ENCODE results near the gene EPC1. TPM values are rescaled to one million over a fixed set of nuclear protein-coding genes. Genes with fewer than 3 reads are reported as not detected.
"Not testable (repeated sequence)": the region's sequence is repeated elsewhere in the genome, so short reads cannot be mapped to it uniquely, and the experiment has no call there.

The EPC1 gene
- polyA plus RNA-seq, 1 donor (not counting 4 experiments of a cell fraction or from before 2014, with no cell fraction given) = 34.8 TPM

- dilution Hi-C loops (cut with MboI; ENCODE audit: extremely low pct_ligation_motif_present, low sequenced_read_pairs) = no loop called here
- H3K4me2 ChIP-seq (ENCODE audit: control insufficient read depth, extremely low read depth, insufficient read depth, low read depth, low read length) = peak overlapping the region; percentile 70
- H3K36me3 ChIP-seq (ENCODE audit: control insufficient read depth in 2 of 2, extremely low read depth in 1 of 2, insufficient read depth in 2 of 2, low read length in 2 of 2) = no peaks in the 10 kb centered on the region
- H3K9ac ChIP-seq (ENCODE audit: control insufficient read depth, extremely low read depth, insufficient read depth, low read length) = no peak overlapping the region
- H3K4me3 ChIP-seq (ENCODE audit: control insufficient read depth in 2 of 3, extremely low read depth in 1 of 3, insufficient read depth in 2 of 3, low read depth in 1 of 3, low read length in 3 of 3) = peak overlapping the region in 2 of 3 experiments; percentile 21 to 44
- H3K9me1 ChIP-seq (ENCODE audit: control insufficient read depth, extremely low read depth, insufficient read depth, low read length) = no peaks in the 10 kb centered on the region
- TF ChIP-seq EZH2 (IDR thresholded peaks at IDR 0.05; ENCODE audit: low read length) (no peak), CTCF (optimal IDR thresholded peaks at IDR 0.05 in 1 of 3, IDR thresholded peaks at IDR 0.05 in 1 of 3, conservative IDR thresholded peaks at IDR 0.05 in 1 of 3; ENCODE audit: extremely low read depth in 1 of 3, insufficient read depth in 2 of 3, low read length in 3 of 3) (no peak)
- H2AFZ ChIP-seq (ENCODE audit: control insufficient read depth, low read length) = peak overlapping the region; percentile 64
- no peaks in the 10 kb centered on the region for H3K79me2 ChIP-seq (ENCODE audit: control insufficient read depth, insufficient read depth, low read length)
- no peak for DNase-seq (ENCODE audit: low read depth, low spot score)
- H3K27me3 ChIP-seq (ENCODE audit: control insufficient read depth, extremely low read depth, insufficient read depth, low read length) = no peaks in the 10 kb centered on the region
- H3K9me3 ChIP-seq (ENCODE audit: control insufficient read depth, low read depth, low read length) = no peaks in the 10 kb centered on the region
- peaks cover 29% of the 10 kb centered on the region for H3K4me1 ChIP-seq (ENCODE audit: control insufficient read depth, extremely low read depth, insufficient read depth, low read length)
- FAIRE-seq = peak; percentile 99
- H4K20me1 ChIP-seq (ENCODE audit: control insufficient read depth, extremely low read depth, insufficient read depth, low read length) = no peaks in the 10 kb centered on the region
- H3K27ac ChIP-seq (ENCODE audit: control insufficient read depth, insufficient read depth, low read length) = peak overlapping the region; percentile 50
These were observed 109.2 kb downstream of the EPC1 start for GRCh38 chr10:32237644-32238345.

GRCh38 chr10:32234471-32234870 lies 112.5 kb downstream of the EPC1 start:
- DNase-seq (ENCODE audit: low read depth, low spot score) (no peak), FAIRE-seq (no peak)
- H3K27ac ChIP-seq (ENCODE audit: control insufficient read depth, insufficient read depth, low read length) = no peak overlapping the region
- no peak overlapping the region for H3K4me2 ChIP-seq (ENCODE audit: control insufficient read depth, extremely low read depth, insufficient read depth, low read depth, low read length)
- H3K4me3 ChIP-seq (ENCODE audit: control insufficient read depth in 2 of 3, extremely low read depth in 1 of 3, insufficient read depth in 2 of 3, low read depth in 1 of 3, low read length in 3 of 3) = no peak overlapping the region
- dilution Hi-C loops (cut with MboI; ENCODE audit: extremely low pct_ligation_motif_present, low sequenced_read_pairs) = no loop called here
- no peaks in the 10 kb centered on the region for H3K27me3 ChIP-seq (ENCODE audit: control insufficient read depth, extremely low read depth, insufficient read depth, low read length)
- peaks cover 18% of the 10 kb centered on the region for H3K4me1 ChIP-seq (ENCODE audit: control insufficient read depth, extremely low read depth, insufficient read depth, low read length)
- H3K9me1 ChIP-seq (ENCODE audit: control insufficient read depth, extremely low read depth, insufficient read depth, low read length) = no peaks in the 10 kb centered on the region
- H3K36me3 ChIP-seq (ENCODE audit: control insufficient read depth in 2 of 2, extremely low read depth in 1 of 2, insufficient read depth in 2 of 2, low read length in 2 of 2) = no peaks in the 10 kb centered on the region
- no peaks in the 10 kb centered on the region for H4K20me1 ChIP-seq (ENCODE audit: control insufficient read depth, extremely low read depth, insufficient read depth, low read length)
- H3K79me2 ChIP-seq (ENCODE audit: control insufficient read depth, insufficient read depth, low read length) = no peaks in the 10 kb centered on the region
- H3K9me3 ChIP-seq (ENCODE audit: control insufficient read depth, low read depth, low read length) = no peaks in the 10 kb centered on the region
- H3K9ac ChIP-seq (ENCODE audit: control insufficient read depth, extremely low read depth, insufficient read depth, low read length) = no peak overlapping the region
- H2AFZ ChIP-seq (ENCODE audit: control insufficient read depth, low read length) = no peak overlapping the region
- TF ChIP-seq EZH2 (IDR thresholded peaks at IDR 0.05; ENCODE audit: low read length) (no peak), CTCF (optimal IDR thresholded peaks at IDR 0.05 in 1 of 3, IDR thresholded peaks at IDR 0.05 in 1 of 3, conservative IDR thresholded peaks at IDR 0.05 in 1 of 3; ENCODE audit: extremely low read depth in 1 of 3, insufficient read depth in 2 of 3, low read length in 3 of 3) (no peak)

GRCh38 chr10:32233375-32233774 lies 113.6 kb downstream of the EPC1 start:
- H3K27ac ChIP-seq (ENCODE audit: control insufficient read depth, insufficient read depth, low read length); H3K9me3 ChIP-seq (ENCODE audit: control insufficient read depth, low read depth, low read length); H3K4me3 ChIP-seq (ENCODE audit: control insufficient read depth in 2 of 3, extremely low read depth in 1 of 3, insufficient read depth in 2 of 3, low read depth in 1 of 3, low read length in 3 of 3); H4K20me1 ChIP-seq (ENCODE audit: control insufficient read depth, extremely low read depth, insufficient read depth, low read length); dilution Hi-C loops (cut with MboI; ENCODE audit: extremely low pct_ligation_motif_present, low sequenced_read_pairs); H3K9me1 ChIP-seq (ENCODE audit: control insufficient read depth, extremely low read depth, insufficient read depth, low read length); H3K4me2 ChIP-seq (ENCODE audit: control insufficient read depth, extremely low read depth, insufficient read depth, low read depth, low read length); DNase-seq (ENCODE audit: low read depth, low spot score); H2AFZ ChIP-seq (ENCODE audit: control insufficient read depth, low read length); H3K79me2 ChIP-seq (ENCODE audit: control insufficient read depth, insufficient read depth, low read length); H3K36me3 ChIP-seq (ENCODE audit: control insufficient read depth in 2 of 2, extremely low read depth in 1 of 2, insufficient read depth in 2 of 2, low read length in 2 of 2); FAIRE-seq; H3K27me3 ChIP-seq (ENCODE audit: control insufficient read depth, extremely low read depth, insufficient read depth, low read length); H3K9ac ChIP-seq (ENCODE audit: control insufficient read depth, extremely low read depth, insufficient read depth, low read length): not testable (repeated sequence)
- H3K4me1 ChIP-seq (ENCODE audit: control insufficient read depth, extremely low read depth, insufficient read depth, low read length) = peaks cover 11% of the 10 kb centered on the region
